ENCODE measurements around the gene SP140. TPM values are rescaled to one million over a fixed set of nuclear protein-coding genes. Genes with fewer than 3 reads are reported as not detected.
"Not testable (repeated sequence)": the region's sequence is repeated elsewhere in the genome, so short reads cannot be mapped to it uniquely, and the experiment has no call there.

SP140 gene
- polyA plus RNA-seq, 1 experiment, result 1.5 TPM

DNA sequence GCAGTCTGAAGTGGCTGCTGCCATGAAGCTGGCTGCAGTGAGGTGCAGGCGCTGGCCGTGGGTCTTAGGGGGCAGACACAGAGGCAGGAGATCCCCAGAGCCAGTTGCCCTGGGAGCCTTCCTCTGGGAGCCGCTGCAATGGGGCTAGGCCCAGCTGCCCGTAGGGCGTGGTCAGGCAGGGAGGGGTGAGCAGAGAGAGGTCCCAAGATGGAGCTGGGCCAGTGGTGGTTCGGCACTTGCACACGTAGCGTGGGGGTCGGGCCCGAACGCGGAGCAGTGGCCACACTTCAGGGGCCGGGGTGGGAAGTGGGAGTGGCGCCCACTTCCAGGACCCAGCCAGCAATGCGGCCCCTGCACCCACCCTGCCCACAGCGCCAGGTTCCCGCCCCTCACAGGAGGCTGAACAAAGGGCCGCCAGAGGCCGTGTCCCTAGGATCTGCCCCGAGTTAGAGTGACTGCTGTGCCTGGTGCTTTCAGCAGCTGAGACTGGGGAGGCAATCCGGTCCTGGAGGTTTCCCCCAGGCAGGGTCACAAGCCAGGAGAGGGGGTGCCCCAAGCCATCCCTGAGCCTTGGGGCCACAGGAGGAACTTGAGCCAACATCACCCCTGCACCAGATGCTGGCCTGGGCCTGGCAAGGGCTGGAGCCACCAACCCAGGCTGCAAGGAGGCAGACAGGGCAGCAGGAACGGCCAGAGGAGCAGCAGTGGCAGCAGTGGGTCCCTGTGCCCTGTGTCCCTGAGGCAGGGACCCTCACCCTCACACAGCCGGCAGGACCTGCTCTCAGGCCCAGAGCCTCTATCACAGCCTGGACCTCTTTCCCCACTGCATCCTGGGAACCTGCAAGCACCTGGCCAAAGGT lies 80.1 kb downstream of the SP140 start:
- Histone ChIP-seq H3K9me3 (ENCODE audit: control insufficient read depth, insufficient read depth, low read length) (peaks cover 15% of the 10 kb centered on the region; the same call in 1 of the 2 replicates), H3K27ac (ENCODE audit: low read depth, low read length) (no peak overlapping the region), H3K27me3 (ENCODE audit: control insufficient read depth, insufficient read depth, low read length) (no peaks in the 10 kb centered on the region), H3K4me3 (ENCODE audit: low read depth, low read length) (no peak overlapping the region)
- no peak for DNase-seq (ENCODE audit: low read depth, low spot score)
- ChIA-PET POLR2A (no interaction called here), CTCF (no interaction called here)
- TF ChIP-seq, protein P1, sequence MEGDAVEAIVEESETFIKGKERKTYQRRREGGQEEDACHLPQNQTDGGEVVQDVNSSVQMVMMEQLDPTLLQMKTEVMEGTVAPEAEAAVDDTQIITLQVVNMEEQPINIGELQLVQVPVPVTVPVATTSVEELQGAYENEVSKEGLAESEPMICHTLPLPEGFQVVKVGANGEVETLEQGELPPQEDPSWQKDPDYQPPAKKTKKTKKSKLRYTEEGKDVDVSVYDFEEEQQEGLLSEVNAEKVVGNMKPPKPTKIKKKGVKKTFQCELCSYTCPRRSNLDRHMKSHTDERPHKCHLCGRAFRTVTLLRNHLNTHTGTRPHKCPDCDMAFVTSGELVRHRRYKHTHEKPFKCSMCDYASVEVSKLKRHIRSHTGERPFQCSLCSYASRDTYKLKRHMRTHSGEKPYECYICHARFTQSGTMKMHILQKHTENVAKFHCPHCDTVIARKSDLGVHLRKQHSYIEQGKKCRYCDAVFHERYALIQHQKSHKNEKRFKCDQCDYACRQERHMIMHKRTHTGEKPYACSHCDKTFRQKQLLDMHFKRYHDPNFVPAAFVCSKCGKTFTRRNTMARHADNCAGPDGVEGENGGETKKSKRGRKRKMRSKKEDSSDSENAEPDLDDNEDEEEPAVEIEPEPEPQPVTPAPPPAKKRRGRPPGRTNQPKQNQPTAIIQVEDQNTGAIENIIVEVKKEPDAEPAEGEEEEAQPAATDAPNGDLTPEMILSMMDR (IDR thresholded peaks at IDR 0.05; ENCODE audit: low read depth, low read length), result no peak

GRCh38 chr2:230306474-230306873 lies 80.9 kb downstream of the SP140 start:
- DNase-seq (ENCODE audit: low read depth, low spot score), result no peak
- ChIA-PET CTCF (no interaction called here), POLR2A (no interaction called here)

DNA sequence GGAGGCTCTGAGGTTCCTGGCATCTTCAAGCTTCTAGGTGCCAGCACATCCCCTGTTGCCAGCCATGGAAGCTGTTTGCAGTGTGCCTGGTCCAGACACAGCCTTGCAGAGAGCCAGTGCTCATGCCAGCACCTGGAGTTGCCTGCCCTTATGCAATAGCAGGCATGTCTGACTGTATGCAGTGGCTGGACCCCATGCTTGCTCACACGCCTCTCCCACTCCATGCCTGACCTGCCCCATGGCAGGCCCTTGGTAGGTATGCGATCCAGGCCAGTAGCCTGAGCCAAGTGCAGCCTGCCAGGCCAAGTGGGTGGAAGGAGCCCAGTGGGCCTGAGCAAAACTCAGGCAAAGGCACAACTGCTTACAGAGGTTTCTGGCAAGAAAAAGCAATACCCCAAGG lies 81.9 kb downstream of the SP140 start:
- Histone ChIP-seq H3K27ac (ENCODE audit: low read depth, low read length) (no peak overlapping the region), H3K27me3 (ENCODE audit: control insufficient read depth, insufficient read depth, low read length) (no peaks in the 10 kb centered on the region), H3K9me3 (ENCODE audit: control insufficient read depth, insufficient read depth, low read length) (peaks cover 15% of the 10 kb centered on the region; the same call in 1 of the 2 replicates), H3K4me3 (ENCODE audit: low read depth, low read length) (no peak overlapping the region)
- ChIA-PET POLR2A (no interaction called here), CTCF (interaction anchor here (0.6 kb wide), 1 partner anchor 344 kb away, joined by 4 read pairs; no protein-coding TSS in a partner anchor)
- DNase-seq (ENCODE audit: low read depth, low spot score), result no peak
- TF ChIP-seq, protein P1 (IDR thresholded peaks at IDR 0.05; ENCODE audit: low read depth, low read length), result no peak

More at GRCh38 chr2:230306474-230306873, 80.9 kb downstream of the SP140 start:
- TF ChIP-seq, protein P1 (IDR thresholded peaks at IDR 0.05; ENCODE audit: low read depth, low read length), result no peak
- H3K4me3 ChIP-seq (ENCODE audit: low read depth, low read length), result no peak overlapping the region
- peaks cover 15% of the 10 kb centered on the region; the same call in 1 of the 2 replicates for H3K9me3 ChIP-seq (ENCODE audit: control insufficient read depth, insufficient read depth, low read length)
- no peaks in the 10 kb centered on the region for H3K27me3 ChIP-seq (ENCODE audit: control insufficient read depth, insufficient read depth, low read length)
- no peak overlapping the region for H3K27ac ChIP-seq (ENCODE audit: low read depth, low read length)

DNA sequence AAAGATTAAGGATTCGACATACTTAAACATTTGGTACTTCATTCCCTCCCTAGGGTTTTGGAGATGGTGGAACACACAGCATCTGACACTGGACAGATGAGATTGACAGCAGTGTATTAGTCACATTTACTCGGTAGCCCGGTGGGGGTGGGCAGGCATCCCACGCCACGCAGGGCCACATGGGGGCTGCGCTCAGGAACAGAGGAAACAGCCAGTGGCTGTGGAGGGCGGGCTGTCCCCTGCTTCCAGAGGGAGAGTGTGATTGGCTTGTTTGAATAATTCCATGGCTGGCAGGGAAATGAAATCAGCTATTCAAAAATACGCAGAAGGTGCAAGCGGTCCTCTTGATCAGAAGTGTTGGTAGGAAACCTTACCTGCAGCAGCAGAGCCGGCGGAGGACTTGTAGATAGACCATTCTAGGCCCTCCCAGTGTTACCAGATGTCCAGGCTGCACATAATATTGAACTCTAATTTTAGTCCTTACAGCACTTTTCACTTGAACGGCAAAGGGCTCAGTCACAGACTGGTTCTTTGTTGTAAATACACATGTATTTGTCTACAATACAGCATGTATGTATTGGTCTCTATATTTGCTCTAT lies 83.0 kb downstream of the SP140 start:
- no peak overlapping the region for H3K4me3 ChIP-seq (ENCODE audit: low read depth, low read length)
- no peaks in the 10 kb centered on the region for H3K27me3 ChIP-seq (ENCODE audit: control insufficient read depth, insufficient read depth, low read length)
- DNase-seq (ENCODE audit: low read depth, low spot score), result no peak
- H3K9me3 ChIP-seq (ENCODE audit: control insufficient read depth, insufficient read depth, low read length), result peaks cover 15% of the 10 kb centered on the region; the same call in 1 of the 2 replicates
- TF ChIP-seq, protein P1 (IDR thresholded peaks at IDR 0.05; ENCODE audit: low read depth, low read length), result no peak
- no peak overlapping the region for H3K27ac ChIP-seq (ENCODE audit: low read depth, low read length)
- ChIA-PET CTCF (no interaction called here), POLR2A (no interaction called here)

DNA sequence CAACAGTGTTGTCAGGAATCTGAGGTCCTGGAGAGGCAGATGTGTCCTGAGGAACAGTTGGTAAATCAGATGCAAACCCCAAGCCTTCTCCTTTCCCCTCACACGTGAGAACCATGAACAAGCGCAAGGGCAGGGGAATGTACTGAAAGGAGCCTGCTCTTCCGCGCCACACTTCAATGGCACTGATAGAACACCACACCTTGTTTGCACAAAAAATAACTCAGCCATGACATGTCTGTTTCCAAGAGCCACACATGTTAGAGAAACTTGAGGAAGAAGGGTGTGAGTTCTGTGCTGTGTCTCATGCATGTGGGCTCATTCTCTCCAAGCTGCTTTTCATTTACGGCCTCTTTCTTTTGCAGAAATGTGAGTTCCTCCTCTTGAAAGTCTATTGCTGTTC lies 85.3 kb downstream of the SP140 start:
- H3K4me3 ChIP-seq (ENCODE audit: low read depth, low read length); H3K9me3 ChIP-seq (ENCODE audit: control insufficient read depth, insufficient read depth, low read length); H3K27me3 ChIP-seq (ENCODE audit: control insufficient read depth, insufficient read depth, low read length); CTCF ChIA-PET; H3K27ac ChIP-seq (ENCODE audit: low read depth, low read length); DNase-seq (ENCODE audit: low read depth, low spot score); POLR2A ChIA-PET: not testable (repeated sequence)

GRCh38 chr2:230311634-230312033 lies 86.1 kb downstream of the SP140 start:
- H3K27me3 ChIP-seq (ENCODE audit: control insufficient read depth, insufficient read depth, low read length); H3K9me3 ChIP-seq (ENCODE audit: control insufficient read depth, insufficient read depth, low read length); POLR2A ChIA-PET; H3K4me3 ChIP-seq (ENCODE audit: low read depth, low read length); DNase-seq (ENCODE audit: low read depth, low spot score); H3K27ac ChIP-seq (ENCODE audit: low read depth, low read length); CTCF ChIA-PET: not testable (repeated sequence)

Measured in AG04450 (cell line).